Measurements from ENCODE around the gene DOC2B.
"Not testable (repeated sequence)": the region's sequence is repeated elsewhere in the genome, so short reads cannot be mapped to it uniquely, and the experiment has no call there.

DOC2B gene

DNA sequence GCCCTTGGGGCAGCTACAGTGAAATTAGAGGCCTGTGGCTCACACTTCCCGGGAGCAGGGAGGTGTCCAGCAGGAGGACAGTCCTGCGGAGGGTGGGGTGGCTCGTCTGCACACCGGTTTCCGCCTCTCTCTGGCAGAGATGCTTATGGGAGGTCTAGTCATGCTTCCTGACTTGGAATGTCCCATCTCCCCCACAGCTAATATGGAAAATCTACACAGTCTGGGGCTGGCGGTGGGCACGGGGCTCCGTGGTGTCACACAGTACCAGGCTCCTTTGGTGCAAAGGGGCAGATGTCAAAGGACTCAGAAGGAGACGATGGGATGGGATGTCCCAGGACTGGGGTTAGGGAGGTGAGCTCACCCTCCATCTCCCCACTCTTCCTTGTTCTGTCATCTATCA, 44.1 kb upstream of the DOC2B start:
- no peaks in the 10 kb centered on the region; the same call in 1 of the 2 replicates for H4K20me1 ChIP-seq
- H3K9me3 ChIP-seq = no peaks in the 10 kb centered on the region
- no peak overlapping the region for H3K27ac ChIP-seq
- H3K9ac ChIP-seq = no peak overlapping the region
- H3K27me3 ChIP-seq = no peaks in the 10 kb centered on the region
- H3K4me3 ChIP-seq = no peak overlapping the region
- no peaks in the 10 kb centered on the region; the same call in 1 of the 2 replicates for H3K36me3 ChIP-seq
- no peak for TF ChIP-seq Cebpa-rat (IDR thresholded peaks at IDR 0.05)
- H3K4me2 ChIP-seq = no peak overlapping the region
- H3K4me1 ChIP-seq = peaks cover 58% of the 10 kb centered on the region

DNA sequence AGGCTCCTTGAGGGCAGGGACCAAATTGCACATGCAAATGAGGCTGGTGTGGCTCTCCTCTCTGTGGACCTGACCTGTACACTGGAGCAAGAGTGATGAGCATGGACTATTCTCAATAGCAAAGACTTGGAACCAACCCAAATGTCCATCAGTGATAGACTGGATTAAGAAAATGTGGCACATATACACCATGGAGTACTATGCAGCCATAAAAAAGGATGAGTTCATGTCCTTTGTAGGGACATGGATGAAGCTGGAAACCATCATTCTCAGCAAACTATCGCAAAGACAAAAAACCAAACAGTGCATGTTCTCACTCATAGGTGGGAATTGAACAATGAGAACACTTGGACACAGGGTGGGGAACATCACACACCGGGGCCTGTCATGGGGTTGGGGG, 43.1 kb upstream of the DOC2B start:
- H3K4me1 ChIP-seq = peaks cover 48% of the 10 kb centered on the region
- not testable (repeated sequence) for H3K27ac ChIP-seq, H3K9ac ChIP-seq

DNA sequence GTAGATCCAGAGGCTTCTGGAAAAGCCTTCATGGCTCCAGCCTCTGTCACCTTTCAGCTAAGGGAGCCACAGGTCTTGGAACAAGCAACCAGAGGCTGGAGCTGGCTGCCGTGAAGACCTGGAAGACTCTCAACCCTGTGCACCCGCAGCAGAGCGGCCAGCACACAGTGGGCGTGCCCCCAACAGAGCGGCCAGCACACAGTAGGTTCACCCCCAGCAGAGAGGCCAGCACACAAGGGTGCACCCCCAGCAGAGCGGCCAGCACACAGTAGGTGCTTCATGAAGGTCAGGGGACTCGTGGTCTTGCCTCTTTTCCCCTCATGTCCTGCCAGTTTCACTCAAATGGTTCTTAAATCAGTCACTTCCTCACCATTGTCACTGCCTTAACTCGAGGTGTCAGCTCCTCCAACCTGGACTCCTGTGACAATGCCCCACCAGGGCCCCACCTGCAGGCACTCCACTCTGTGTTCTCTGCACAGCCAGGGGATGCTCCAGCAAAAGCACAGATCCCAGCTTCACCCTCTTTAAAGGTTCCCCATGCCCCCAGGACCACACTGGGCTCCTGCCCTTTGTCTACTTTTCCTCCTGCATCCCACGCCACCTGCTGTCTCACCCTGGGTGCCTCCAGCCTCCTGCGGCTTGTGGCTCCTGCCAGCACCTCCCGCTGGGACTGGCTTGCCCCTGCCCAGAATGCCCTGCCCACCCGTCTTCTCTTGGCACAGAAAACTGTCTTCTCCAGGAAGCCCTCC, 42.4 kb upstream of the DOC2B start:
- no peaks in the 10 kb centered on the region for H3K9me3 ChIP-seq
- peak overlapping the region; percentile 24; the same call in 1 of the 2 replicates for H3K4me2 ChIP-seq
- TF ChIP-seq Cebpa-rat (IDR thresholded peaks at IDR 0.05) = no peak
- no peak overlapping the region for H3K27ac ChIP-seq
- no peak overlapping the region for H3K4me3 ChIP-seq
- H3K36me3 ChIP-seq = peaks cover under 1% of the 10 kb centered on the region; the same call in 1 of the 2 replicates
- H3K27me3 ChIP-seq = no peaks in the 10 kb centered on the region
- no peak overlapping the region for H3K9ac ChIP-seq
- peaks cover 10% of the 10 kb centered on the region; the same call in 1 of the 2 replicates for H4K20me1 ChIP-seq
- peaks cover 41% of the 10 kb centered on the region for H3K4me1 ChIP-seq

More for the DNA sequence above, 43.1 kb upstream of the DOC2B start:
- H3K9me3 ChIP-seq, H4K20me1 ChIP-seq, H3K36me3 ChIP-seq, H3K4me2 ChIP-seq, H3K27me3 ChIP-seq, H3K4me3 ChIP-seq: not testable (repeated sequence)

DNA sequence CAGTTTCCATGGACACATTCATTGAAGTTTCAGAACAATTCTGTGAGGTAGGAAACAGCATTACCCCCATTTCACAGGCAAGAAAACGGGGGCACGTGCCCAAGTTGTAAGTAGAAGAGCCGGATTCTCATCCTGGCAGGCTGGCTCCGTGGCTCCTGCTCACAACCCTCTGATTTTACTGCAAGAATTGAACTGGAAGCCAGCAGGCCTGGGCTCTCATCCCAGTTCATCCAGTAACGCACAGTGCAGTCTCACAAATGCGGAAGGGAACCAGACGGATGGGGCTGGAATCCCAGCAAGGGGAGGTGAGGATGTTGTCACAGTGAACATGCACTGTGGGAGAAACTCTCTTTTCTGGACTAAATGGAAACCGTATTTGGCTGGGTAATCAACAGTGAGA, 40.7 kb upstream of the DOC2B start:
- H4K20me1 ChIP-seq = peaks cover 13% of the 10 kb centered on the region; the same call in 1 of the 2 replicates
- no peak overlapping the region for H3K4me3 ChIP-seq
- TF ChIP-seq Cebpa-rat (IDR thresholded peaks at IDR 0.05) = no peak
- H3K4me2 ChIP-seq = no peak overlapping the region
- no peaks in the 10 kb centered on the region for H3K9me3 ChIP-seq
- H3K27ac ChIP-seq = no peak overlapping the region
- H3K9ac ChIP-seq = no peak overlapping the region
- H3K27me3 ChIP-seq = no peaks in the 10 kb centered on the region
- peaks cover 24% of the 10 kb centered on the region for H3K4me1 ChIP-seq
- peaks cover 4% of the 10 kb centered on the region; the same call in 1 of the 2 replicates for H3K36me3 ChIP-seq

DNA sequence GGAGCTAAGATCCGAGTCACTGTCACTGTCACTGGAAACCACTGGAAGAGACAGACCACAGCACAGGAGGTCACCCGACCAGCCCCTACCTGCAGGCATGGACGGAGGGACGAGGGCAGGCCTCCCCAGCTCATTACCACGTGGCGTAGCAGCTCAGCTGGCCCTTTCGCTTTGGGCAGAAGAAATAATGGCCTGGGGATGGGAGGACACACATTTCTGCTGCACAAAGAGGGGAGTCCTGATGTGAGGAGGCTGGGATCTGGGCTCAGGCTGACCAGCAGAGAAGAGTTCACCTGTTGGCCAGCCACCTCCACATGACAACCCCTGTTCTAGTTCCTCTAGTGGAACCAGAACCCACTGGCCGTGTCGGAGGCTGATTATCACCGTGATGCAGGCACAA, 38.2 kb upstream of the DOC2B start:
- TF ChIP-seq Cebpa-rat (IDR thresholded peaks at IDR 0.05) = no peak
- Histone ChIP-seq H3K27ac (no peak overlapping the region), H3K4me3 (no peak overlapping the region), H4K20me1 (peaks cover 13% of the 10 kb centered on the region; the same call in 1 of the 2 replicates), H3K4me2 (no peak overlapping the region), H3K36me3 (peaks cover 12% of the 10 kb centered on the region; the same call in 1 of the 2 replicates), H3K9me3 (no peaks in the 10 kb centered on the region), H3K4me1 (peaks cover 14% of the 10 kb centered on the region; the same call in 1 of the 2 replicates), H3K27me3 (no peaks in the 10 kb centered on the region), H3K9ac (no peak overlapping the region)

DNA sequence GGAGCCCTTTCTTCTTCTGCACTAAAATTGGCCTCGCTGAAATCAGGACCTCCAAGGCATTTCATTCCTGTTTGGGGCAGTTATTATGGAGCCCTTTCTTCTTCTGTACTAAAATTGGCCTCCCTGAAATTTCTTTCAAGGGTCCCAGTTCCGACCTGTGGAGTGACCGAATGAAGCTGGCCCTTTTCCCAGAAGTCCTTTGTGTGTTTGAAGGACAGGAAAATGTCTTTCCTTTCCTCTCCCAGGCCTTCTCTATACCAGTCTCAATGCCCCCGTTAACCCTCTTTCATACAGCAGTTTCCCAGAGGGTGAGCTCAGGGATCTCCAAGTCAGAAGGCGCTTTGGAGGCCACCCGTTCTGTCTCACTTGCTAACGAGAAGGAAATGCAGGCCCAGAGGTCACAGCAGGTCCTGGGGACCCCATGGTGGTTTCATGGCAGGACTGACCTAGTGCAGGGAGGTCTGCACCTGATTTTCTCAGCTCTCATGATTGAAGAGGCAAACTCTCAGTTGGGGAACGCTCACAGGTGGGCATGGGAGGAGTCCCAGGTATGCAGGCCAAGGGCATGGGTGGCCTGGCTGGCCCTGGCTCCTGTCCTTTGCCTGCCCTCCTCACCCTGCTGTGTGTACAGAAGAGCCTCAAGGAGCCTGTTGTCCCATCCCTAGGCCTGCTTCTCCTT, 37.1 kb upstream of the DOC2B start:
- no peak overlapping the region for H3K4me2 ChIP-seq
- peaks cover 13% of the 10 kb centered on the region; the same call in 1 of the 2 replicates for H4K20me1 ChIP-seq
- no peak overlapping the region for H3K4me3 ChIP-seq
- no peak for TF ChIP-seq Cebpa-rat (IDR thresholded peaks at IDR 0.05)
- no peaks in the 10 kb centered on the region for H3K27me3 ChIP-seq
- H3K9me3 ChIP-seq = no peaks in the 10 kb centered on the region
- H3K4me1 ChIP-seq = peaks cover 6% of the 10 kb centered on the region; the same call in 1 of the 2 replicates
- no peak overlapping the region for H3K9ac ChIP-seq
- H3K27ac ChIP-seq = no peak overlapping the region
- peaks cover 23% of the 10 kb centered on the region; the same call in 1 of the 2 replicates for H3K36me3 ChIP-seq

DNA sequence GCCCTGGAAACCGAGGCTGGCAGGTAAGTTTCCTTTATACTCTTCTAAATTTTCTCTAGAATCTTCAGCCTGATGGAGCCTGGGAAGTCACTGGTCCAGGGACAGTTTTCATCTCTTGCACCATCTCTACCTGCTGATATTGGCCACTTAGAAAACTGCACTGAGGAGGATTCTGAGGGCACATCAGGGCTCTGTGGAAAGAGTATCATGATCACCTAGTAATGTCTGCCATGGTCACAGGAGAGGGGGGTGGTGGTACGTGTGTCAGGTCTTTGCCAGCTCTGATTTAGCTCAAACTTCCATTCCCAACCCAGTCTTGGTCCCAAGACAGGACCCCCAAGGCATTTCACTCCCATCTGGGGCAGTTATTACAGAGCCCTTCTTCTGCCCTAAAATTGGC, 35.2 kb upstream of the DOC2B start:
- H3K4me3 ChIP-seq = no peak overlapping the region
- no peak overlapping the region for H3K4me2 ChIP-seq
- H3K27me3 ChIP-seq = no peaks in the 10 kb centered on the region
- H3K9ac ChIP-seq = no peak overlapping the region
- no peaks in the 10 kb centered on the region for H3K9me3 ChIP-seq
- peaks cover 25% of the 10 kb centered on the region; the same call in 1 of the 2 replicates for H3K36me3 ChIP-seq
- no peak overlapping the region for H3K27ac ChIP-seq
- TF ChIP-seq Cebpa-rat (IDR thresholded peaks at IDR 0.05) = no peak
- no peaks in the 10 kb centered on the region for H3K4me1 ChIP-seq
- H4K20me1 ChIP-seq = peaks cover 13% of the 10 kb centered on the region; the same call in 1 of the 2 replicates

DNA sequence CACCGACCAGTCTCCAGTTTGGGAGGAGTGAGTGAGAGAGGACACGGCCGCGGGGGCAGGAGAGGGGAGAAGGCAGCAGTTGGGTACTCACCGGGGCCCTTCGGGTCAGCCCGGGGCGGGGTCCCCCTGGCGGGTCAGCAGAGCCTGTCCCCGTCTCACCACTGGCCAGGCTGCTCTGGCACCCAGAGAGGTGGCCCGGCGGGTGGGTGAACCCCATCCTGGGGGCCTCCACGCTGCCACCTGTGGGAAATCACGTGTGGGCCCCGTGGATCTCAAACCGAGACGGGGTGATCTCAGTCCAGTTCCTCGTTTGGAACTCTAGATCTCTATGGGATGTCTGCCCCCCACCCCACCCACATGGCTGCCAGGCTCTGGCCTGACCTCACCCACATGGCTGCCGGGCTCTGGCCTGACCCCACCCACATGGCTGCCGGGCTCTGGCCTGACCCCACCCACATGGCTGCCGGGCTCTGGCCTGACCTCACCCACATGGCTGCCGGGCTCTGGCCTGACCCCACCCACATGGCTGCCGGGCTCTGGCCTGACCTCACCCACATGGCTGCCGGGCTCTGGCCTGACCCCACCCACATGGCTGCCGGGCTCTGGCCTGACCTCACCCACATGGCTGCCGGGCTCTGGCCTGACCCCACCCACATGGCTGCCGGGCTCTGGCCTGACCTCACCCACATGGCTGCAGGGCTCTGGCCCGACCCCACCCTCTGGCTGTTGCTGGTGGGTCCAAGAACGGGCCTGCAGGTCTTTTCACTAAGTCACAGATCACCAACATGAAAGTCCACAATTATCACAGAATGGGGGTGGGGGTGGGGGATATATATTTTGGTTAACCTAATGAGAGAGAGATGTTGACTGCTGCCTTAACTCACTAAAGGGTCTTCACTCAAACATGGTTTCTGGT, 34.4 kb upstream of the DOC2B start:
- H3K27ac ChIP-seq, H3K27me3 ChIP-seq, H3K4me3 ChIP-seq, H3K4me2 ChIP-seq, H3K4me1 ChIP-seq, H3K9me3 ChIP-seq, H3K9ac ChIP-seq: not testable (repeated sequence)
- Histone ChIP-seq H4K20me1 (peaks cover 13% of the 10 kb centered on the region; the same call in 1 of the 2 replicates), H3K36me3 (peaks cover 25% of the 10 kb centered on the region; the same call in 1 of the 2 replicates)

DNA sequence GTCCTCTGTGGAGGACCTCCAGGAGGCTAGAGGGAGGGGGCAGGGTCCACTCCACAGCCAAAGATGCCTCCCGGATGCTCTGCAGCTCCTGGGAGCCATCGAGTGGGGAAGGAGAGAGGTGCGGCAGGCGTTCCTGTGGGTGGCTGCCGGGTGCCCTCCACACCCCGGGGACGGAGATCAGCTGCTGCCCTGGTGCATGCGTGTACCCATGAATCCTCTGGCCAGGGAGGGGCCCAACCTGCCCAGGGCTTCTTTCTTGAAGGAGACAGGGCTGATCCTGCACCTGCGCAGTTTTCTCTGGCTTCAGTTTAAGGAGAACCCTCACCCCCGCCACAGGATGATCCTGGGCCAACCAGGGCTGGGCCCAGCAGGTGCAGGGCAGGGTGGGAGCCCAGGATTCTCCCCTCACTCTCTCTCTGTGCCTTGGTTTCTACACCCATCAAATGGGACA, 33.5 kb upstream of the DOC2B start:
- H4K20me1 ChIP-seq = peaks cover 10% of the 10 kb centered on the region; the same call in 1 of the 2 replicates
- no peak for TF ChIP-seq Cebpa-rat (IDR thresholded peaks at IDR 0.05)
- H3K4me2 ChIP-seq = no peak overlapping the region
- no peak overlapping the region for H3K9ac ChIP-seq
- no peaks in the 10 kb centered on the region for H3K27me3 ChIP-seq
- no peak overlapping the region for H3K4me3 ChIP-seq
- H3K27ac ChIP-seq = no peak overlapping the region
- H3K36me3 ChIP-seq = peaks cover 25% of the 10 kb centered on the region; the same call in 1 of the 2 replicates
- H3K4me1 ChIP-seq = no peaks in the 10 kb centered on the region
- no peaks in the 10 kb centered on the region for H3K9me3 ChIP-seq

Measured in BLaER1 (cell line).